ENCODE measurements around the gene OSBPL7.

OSBPL7 gene

GRCh38 chr17:47757386-47757785 lies 64.2 kb downstream of the OSBPL7 start:
- H3K4me1 Mint-ChIP-seq, result peaks cover 8% of the 10 kb centered on the region
- H3K4me3 Mint-ChIP-seq, result no peak overlapping the region
- no peaks in the 10 kb centered on the region for H3K9me3 Mint-ChIP-seq
- H3K27ac Mint-ChIP-seq (ENCODE audit: low read depth), result no peak overlapping the region
- peaks cover 2% of the 10 kb centered on the region for H3K36me3 Mint-ChIP-seq (ENCODE audit: insufficient read depth)
- ATAC-seq (replicated peaks; ENCODE audit: extremely low read depth, poor library complexity, severe bottlenecking), result no peak
- no peak for DNase-seq (ENCODE audit: low spot score in 2 of 2)
- H3K27me3 Mint-ChIP-seq, result no peaks in the 10 kb centered on the region
